Measurements from ENCODE around the gene KCNQ1. TPM values are rescaled to one million over a fixed set of nuclear protein-coding genes. Genes with fewer than 3 reads are reported as not detected.

KCNQ1 gene
- total RNA-seq, 2 donors from 2014 or later, result 51.4 to 55.8 TPM

- TF ChIP-seq CTCF (IDR thresholded peaks at IDR 0.05), result no peak
- Histone ChIP-seq H3K9me3 (no peaks in the 10 kb centered on the region), H3K36me3 (no peaks in the 10 kb centered on the region), H3K27me3 (no peaks in the 10 kb centered on the region), H3K9ac (ENCODE audit: low read depth in 2 of 2, low read length in 2 of 2) (no peak overlapping the region), H3K27ac (peak overlapping the region; percentile 33), H3K4me3 (no peak overlapping the region), H3K4me1 (peaks cover 9% of the 10 kb centered on the region)
- peak; percentile 61 for DNase-seq
- intact Hi-C loops (cut with DNase I), result no loop called here
Observed at GRCh38 chr11:2577031-2577990, 132.5 kb downstream of the KCNQ1 start.

GRCh38 chr11:2577991-2578928, 133.5 kb downstream of the KCNQ1 start:
- peaks cover 9% of the 10 kb centered on the region for H3K4me1 ChIP-seq
- intact Hi-C loops (cut with DNase I), result no loop called here
- TF ChIP-seq CTCF (IDR thresholded peaks at IDR 0.05), result no peak

GRCh38 chr11:2578929-2579270, 134.1 kb downstream of the KCNQ1 start:
- Histone ChIP-seq H3K4me1 (peaks cover 9% of the 10 kb centered on the region), H3K9ac (ENCODE audit: low read depth in 2 of 2, low read length in 2 of 2) (no peak overlapping the region), H3K27ac (no peak overlapping the region), H3K4me3 (no peak overlapping the region), H3K9me3 (no peaks in the 10 kb centered on the region), H3K36me3 (no peaks in the 10 kb centered on the region), H3K27me3 (no peaks in the 10 kb centered on the region)
- no peak for TF ChIP-seq CTCF (IDR thresholded peaks at IDR 0.05)
- intact Hi-C loops (cut with DNase I), result no loop called here
- no peak for DNase-seq

More at GRCh38 chr11:2577991-2578928, 133.5 kb downstream of the KCNQ1 start:
- Histone ChIP-seq H3K36me3 (no peaks in the 10 kb centered on the region), H3K4me3 (no peak overlapping the region), H3K27me3 (no peaks in the 10 kb centered on the region), H3K9ac (ENCODE audit: low read depth in 2 of 2, low read length in 2 of 2) (no peak overlapping the region), H3K9me3 (no peaks in the 10 kb centered on the region), H3K27ac (peak overlapping the region; percentile 33)
- DNase-seq, result no peak

GRCh38 chr11:2579315-2580060, 134.7 kb downstream of the KCNQ1 start:
- H3K27ac ChIP-seq, result no peak overlapping the region
- no peaks in the 10 kb centered on the region for H3K9me3 ChIP-seq
- peaks cover 9% of the 10 kb centered on the region for H3K4me1 ChIP-seq
- TF ChIP-seq CTCF (IDR thresholded peaks at IDR 0.05), result no peak
- no peak overlapping the region for H3K4me3 ChIP-seq
- no peaks in the 10 kb centered on the region for H3K36me3 ChIP-seq
- intact Hi-C loops (cut with DNase I), result no loop called here
- no peaks in the 10 kb centered on the region for H3K27me3 ChIP-seq
- no peak overlapping the region for H3K9ac ChIP-seq (ENCODE audit: low read depth in 2 of 2, low read length in 2 of 2)
- DNase-seq, result no peak

- Histone ChIP-seq H3K9me3 (no peaks in the 10 kb centered on the region), H3K9ac (ENCODE audit: low read depth in 2 of 2, low read length in 2 of 2) (no peak overlapping the region)
- no peak for DNase-seq
Observed at GRCh38 chr11:2580061-2580421, 135.2 kb downstream of the KCNQ1 start.

More at GRCh38 chr11:2580061-2580421, 135.2 kb downstream of the KCNQ1 start:
- Histone ChIP-seq H3K27ac (no peak overlapping the region), H3K36me3 (no peaks in the 10 kb centered on the region), H3K4me3 (no peak overlapping the region), H3K4me1 (peaks cover 6% of the 10 kb centered on the region), H3K27me3 (no peaks in the 10 kb centered on the region)
- no peak for TF ChIP-seq CTCF (IDR thresholded peaks at IDR 0.05)
- intact Hi-C loops (cut with DNase I), result no loop called here
